Prostate gland (tissue), 2 donors: ENCODE results near the gene PTPRT.

Experiments
- POLR2A ChIP-seq: fragments of 450-650 bp; IDR thresholded peaks from one replicate; pipeline ENCODE4 v1.6.1; 2016; ENCODE audit warnings: antibody characterized with exemption, mild to moderate bottlenecking
- TF ChIP-seq, protein P1 (sequence below), 4 experiments: fragments of 200-600 bp in 2 of 4; fragments of 450-650 bp in 2 of 4; sonication (generic) in 2 of 4; IDR thresholded peaks; 1 replicate in 3 of 4; 2 replicates in 1 of 4; pipeline ENCODE4 v1.5.1; 2016 to 2019; ENCODE audit warnings: antibody characterized with exemption in 4 of 4, mild to moderate bottlenecking in 2 of 4, moderate library complexity in 2 of 4

DNA sequence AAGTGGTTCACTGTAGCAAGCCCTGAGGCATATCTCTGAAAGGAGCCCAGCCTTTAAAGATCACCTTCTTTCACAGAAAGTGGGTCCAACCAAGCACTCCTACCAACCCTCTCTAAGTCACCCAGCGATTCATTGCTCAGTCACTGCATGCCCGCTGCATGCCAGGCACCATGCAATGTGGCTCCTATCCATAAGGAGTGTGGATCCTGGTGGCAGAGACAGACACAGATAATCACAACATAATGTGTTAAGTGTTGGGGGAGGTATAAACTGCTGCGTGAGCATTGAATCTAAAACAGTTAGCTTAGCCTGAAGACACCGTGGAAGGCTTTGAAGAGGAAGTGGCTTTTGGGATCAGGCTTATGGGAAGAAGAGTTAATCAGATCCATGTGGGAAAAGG, 659.5 kb downstream of the PTPRT start:
- TF ChIP-seq, protein P1, sequence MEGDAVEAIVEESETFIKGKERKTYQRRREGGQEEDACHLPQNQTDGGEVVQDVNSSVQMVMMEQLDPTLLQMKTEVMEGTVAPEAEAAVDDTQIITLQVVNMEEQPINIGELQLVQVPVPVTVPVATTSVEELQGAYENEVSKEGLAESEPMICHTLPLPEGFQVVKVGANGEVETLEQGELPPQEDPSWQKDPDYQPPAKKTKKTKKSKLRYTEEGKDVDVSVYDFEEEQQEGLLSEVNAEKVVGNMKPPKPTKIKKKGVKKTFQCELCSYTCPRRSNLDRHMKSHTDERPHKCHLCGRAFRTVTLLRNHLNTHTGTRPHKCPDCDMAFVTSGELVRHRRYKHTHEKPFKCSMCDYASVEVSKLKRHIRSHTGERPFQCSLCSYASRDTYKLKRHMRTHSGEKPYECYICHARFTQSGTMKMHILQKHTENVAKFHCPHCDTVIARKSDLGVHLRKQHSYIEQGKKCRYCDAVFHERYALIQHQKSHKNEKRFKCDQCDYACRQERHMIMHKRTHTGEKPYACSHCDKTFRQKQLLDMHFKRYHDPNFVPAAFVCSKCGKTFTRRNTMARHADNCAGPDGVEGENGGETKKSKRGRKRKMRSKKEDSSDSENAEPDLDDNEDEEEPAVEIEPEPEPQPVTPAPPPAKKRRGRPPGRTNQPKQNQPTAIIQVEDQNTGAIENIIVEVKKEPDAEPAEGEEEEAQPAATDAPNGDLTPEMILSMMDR (IDR thresholded peaks at IDR 0.05): no peak
- no peak for TF ChIP-seq POLR2A
